ENCODE data around the gene TMEM61.

DNA sequence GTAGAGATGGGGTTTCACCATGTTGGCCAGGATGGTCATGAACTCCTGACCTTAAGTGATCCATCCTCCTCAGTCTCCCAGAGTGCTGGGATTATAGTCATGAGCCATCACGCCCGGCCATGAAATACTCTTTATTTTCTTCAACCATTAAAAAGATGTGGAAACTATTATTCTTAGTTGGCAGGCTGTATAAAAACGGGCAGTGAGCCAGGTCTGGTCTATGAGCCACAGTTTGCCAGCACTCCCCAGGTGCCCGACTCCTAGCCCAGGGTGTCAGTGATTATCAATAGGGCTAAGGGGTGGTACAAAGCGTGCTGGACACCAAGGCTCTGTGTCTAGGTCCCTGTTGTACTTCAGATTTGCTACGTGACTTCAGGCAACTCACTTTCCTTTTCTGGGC, 3.7 kb upstream of the TMEM61 start:
- TF ChIP-seq RXRA (IDR thresholded peaks at IDR 0.05; ENCODE audit: borderline replicate concordance, low read depth) (no peak), CTCF (IDR thresholded peaks at IDR 0.05) (no peak), JUND (IDR thresholded peaks at IDR 0.05) (no peak), REST (IDR thresholded peaks at IDR 0.05; ENCODE audit: low read depth, low read length) (no peak), POLR2AphosphoS5 (IDR thresholded peaks at IDR 0.05; ENCODE audit: low read depth, low read length) (no peak), MEF2A (IDR thresholded peaks at IDR 0.05; ENCODE audit: borderline replicate concordance, low read depth) (no peak), RAD21 (IDR thresholded peaks at IDR 0.05; ENCODE audit: low read length) (no peak)

Measured in SK-N-SH (cell line).